HEK293 (cell line): ENCODE data around the gene GPD1.
A peak's percentile ranks its signal among the peaks of the same experiment; 100 is the strongest.
"Not testable (repeated sequence)": the region's sequence is repeated elsewhere in the genome, so short reads cannot be mapped to it uniquely, and the experiment has no call there.

Source experiments
- CTCF ChIA-PET: fragments of 350-600 bp; formaldehyde crosslinking; extraction: SDS; loops from one replicate; lab custom pipeline; 2021; ENCODE audit warnings: antibody characterized with exemption; lab: Yijun Ruan, JAX
- POLR2A ChIA-PET: fragments of 300-600 bp; formaldehyde crosslinking; extraction: SDS; loops from one replicate; lab custom pipeline; 2020; ENCODE audit warnings: antibody characterized with exemption, inconsistent platforms; lab: Yijun Ruan, JAX
- H3K27ac ChIP-seq: fragments of 200-500 bp; sonication (Bioruptor generic); 2 replicates; pipeline ENCODE4 v1.5.1; 2014; ENCODE audit warnings: low read depth, low read length, control low read depth, inconsistent platforms; ENCODE audit errors: extremely low read depth
- H3K36me3 ChIP-seq, 2 experiments: fragments of 200-500 bp in 1 of 2; sonication (Bioruptor generic) in 1 of 2; 1 replicate in 1 of 2; 2 replicates in 1 of 2; pipeline ENCODE4 v1.5.1; 2014 to 2017; ENCODE audit warnings: inconsistent platforms in 2 of 2, low read length in 2 of 2; ENCODE audit not compliant: control insufficient read depth in 2 of 2, insufficient read depth in 1 of 2
- H3K4me1 ChIP-seq: fragments of 200-500 bp; sonication (Bioruptor generic); 2 replicates; pipeline ENCODE4 v1.5.1; 2014; ENCODE audit warnings: mild to moderate bottlenecking, low read length, inconsistent platforms; ENCODE audit not compliant: control insufficient read depth, insufficient read depth
- H3K4me3 ChIP-seq: 2 replicates; pipeline ENCODE4 v1.5.1; 2011; ENCODE audit warnings: low read depth, mild to moderate bottlenecking, control low read depth, low read length, moderate library complexity
- H3K9me3 ChIP-seq: fragments of 200-500 bp; sonication (Bioruptor generic); 2 replicates; pipeline ENCODE4 v1.5.1; 2014; ENCODE audit warnings: low read depth, low read length, inconsistent platforms; ENCODE audit not compliant: control insufficient read depth, insufficient read depth
- EGR2 ChIP-seq: fragments of 450-650 bp; formaldehyde crosslinking; IDR thresholded peaks from 2 replicates; pipeline ENCODE4 v1.5.1; 2016; ENCODE audit warnings: low read depth, missing biosample characterization, missing genetic modification characterization
- PATZ1 ChIP-seq: fragments of 450-650 bp; formaldehyde crosslinking; IDR thresholded peaks from 2 replicates; pipeline ENCODE4 v1.5.1; 2016; ENCODE audit warnings: missing biosample characterization, missing genetic modification characterization
- SP3 ChIP-seq: fragments of 450-650 bp; formaldehyde crosslinking; IDR thresholded peaks from 2 replicates; pipeline ENCODE4 v1.5.1; 2016; ENCODE audit warnings: missing biosample characterization, missing genetic modification characterization
- ZBTB26 ChIP-seq: fragments of 450-650 bp; formaldehyde crosslinking; optimal IDR thresholded peaks from 2 replicates; pipeline ENCODE3; 2016; ENCODE audit warnings: missing biosample characterization, mild to moderate bottlenecking, missing genetic modification characterization
- ZBTB49 ChIP-seq: fragments of 450-650 bp; formaldehyde crosslinking; IDR thresholded peaks from 2 replicates; pipeline ENCODE4 v1.5.1; 2016; ENCODE audit warnings: missing biosample characterization, missing genetic modification characterization, low read depth
- ZBTB8A ChIP-seq: fragments of 450-650 bp; formaldehyde crosslinking; IDR thresholded peaks from 2 replicates; pipeline ENCODE4 v1.5.1; 2016; ENCODE audit warnings: missing biosample characterization, missing genetic modification characterization
- ZFHX2 ChIP-seq: fragments of 450-650 bp; formaldehyde crosslinking; conservative IDR thresholded peaks from 2 replicates; pipeline ENCODE4 v1.5.1; 2016; ENCODE audit warnings: missing biosample characterization, missing genetic modification characterization
- ZNF335 ChIP-seq: fragments of 450-650 bp; formaldehyde crosslinking; conservative IDR thresholded peaks from 2 replicates; pipeline ENCODE4 v1.5.1; 2016; ENCODE audit warnings: missing biosample characterization, missing genetic modification characterization
- ZNF362 ChIP-seq: fragments of 450-650 bp; formaldehyde crosslinking; IDR thresholded peaks from 2 replicates; pipeline ENCODE4 v1.5.1; 2016; ENCODE audit warnings: missing biosample characterization, missing genetic modification characterization
- ZNF404 ChIP-seq: fragments of 450-650 bp; formaldehyde crosslinking; IDR thresholded peaks from 2 replicates; pipeline ENCODE4 v1.5.1; 2017; ENCODE audit warnings: missing biosample characterization, missing genetic modification characterization
- ZNF513 ChIP-seq: fragments of 450-650 bp; IDR thresholded peaks from 2 replicates; pipeline ENCODE4 v1.5.1; 2018; ENCODE audit warnings: missing biosample characterization, missing genetic modification characterization
- ZNF518A ChIP-seq: fragments of 450-650 bp; formaldehyde crosslinking; conservative IDR thresholded peaks from 2 replicates; pipeline ENCODE4 v1.5.1; 2016; ENCODE audit warnings: low read depth, missing biosample characterization, missing genetic modification characterization
- ZNF843 ChIP-seq: fragments of 450-650 bp; formaldehyde crosslinking; IDR thresholded peaks from 2 replicates; pipeline ENCODE4 v1.5.1; 2016; ENCODE audit warnings: missing biosample characterization, missing genetic modification characterization
- ZSCAN18 ChIP-seq: fragments of 450-650 bp; formaldehyde crosslinking; IDR thresholded peaks from 2 replicates; pipeline ENCODE4 v1.5.1; 2016; ENCODE audit warnings: missing biosample characterization, missing genetic modification characterization

Gene GPD1

GRCh38 chr12:50083301-50083700, 20.5 kb upstream of the GPD1 start (continued):
- TF ChIP-seq ZBTB49 (tag by site-specific recombination), result no peak

GRCh38 chr12:50084409-50084774, 19.4 kb upstream of the GPD1 start:
- peak overlapping the region; percentile 69 for H3K27ac ChIP-seq
- not testable (repeated sequence) for H3K9me3 ChIP-seq, H3K4me1 ChIP-seq
- peak overlapping the region; percentile 75 for H3K4me3 ChIP-seq
- TF ChIP-seq ZNF362 (tag by site-specific recombination) (peak; percentile 64; the same call in 1 of the 2 replicates), ZNF335 (tag by site-specific recombination) (peak; percentile 68), ZBTB26 (tag by site-specific recombination) (peak; percentile 8), ZFHX2 (peak; percentile 31), EGR2 (tag by site-specific recombination) (0 out of 2 replicates have a peak, but pooled peaks have one; percentile 19)
- CTCF ChIA-PET, result interaction anchor here (0.5 to 3.8 kb wide), 29 partner anchors 8 to 1330 kb away, joined by 3 to 34 read pairs (median 5); partner anchors contain the start of genes CERS5 and COX14
- peaks cover 22 to 34% of the 10 kb centered on the region in 2 experiments for H3K36me3 ChIP-seq
- POLR2A ChIA-PET, result interaction anchor here (0.5 to 2.9 kb wide), 26 partner anchors 8 to 263 kb away, joined by 3 to 68 read pairs (median 4); partner anchors contain the start of genes BCDIN3D, CERS5, COX14 and GPD1

GRCh38 chr12:50084775-50085614, 18.8 kb upstream of the GPD1 start, which contains the start of gene SMARCD1:
Gene SMARCD1, plus strand, starts transcription at chr12:50085342. Its CDS starts 28 bp downstream, at chr12:50085370.
- peak within 1 kb of the TSS; percentile 69 for H3K27ac ChIP-seq
- POLR2A ChIA-PET, result interaction anchor here (0.5 to 2.9 kb wide), 26 partner anchors 8 to 264 kb away, joined by 3 to 68 read pairs (median 4); partner anchors contain the start of genes BCDIN3D, CERS5, COX14 and GPD1
- H3K36me3 ChIP-seq, result peaks cover 28 to 40% of the 10 kb centered on the region in 2 experiments
- H3K9me3 ChIP-seq, result no peaks in the 10 kb centered on the region
- peak within 1 kb of the TSS; percentile 75 for H3K4me3 ChIP-seq
- CTCF ChIA-PET, result interaction anchor here (0.5 to 3.8 kb wide), 31 partner anchors 9 to 1329 kb away, joined by 3 to 34 read pairs (median 4); partner anchors contain the start of genes CERS5 and COX14
- H3K4me1 ChIP-seq, result no peaks in the 10 kb centered on the region
- TF ChIP-seq ZNF518A (tag by site-specific recombination) (peak; percentile 50; the same call in 1 of the 2 replicates), ZSCAN18 (tag by site-specific recombination) (no peak), ZNF843 (no peak), ZNF404 (no peak), ZBTB8A (tag by site-specific recombination) (peak; percentile 44), SP3 (peak; percentile 69), ZNF513 (tag by site-specific recombination) (peak; percentile 55; the same call in 1 of the 2 replicates), PATZ1 (peak; percentile 66)
